ENCODE measurements around the gene CYTH3.
"Not testable (repeated sequence)": the region's sequence is repeated elsewhere in the genome, so short reads cannot be mapped to it uniquely, and the experiment has no call there.

The CYTH3 gene

DNA sequence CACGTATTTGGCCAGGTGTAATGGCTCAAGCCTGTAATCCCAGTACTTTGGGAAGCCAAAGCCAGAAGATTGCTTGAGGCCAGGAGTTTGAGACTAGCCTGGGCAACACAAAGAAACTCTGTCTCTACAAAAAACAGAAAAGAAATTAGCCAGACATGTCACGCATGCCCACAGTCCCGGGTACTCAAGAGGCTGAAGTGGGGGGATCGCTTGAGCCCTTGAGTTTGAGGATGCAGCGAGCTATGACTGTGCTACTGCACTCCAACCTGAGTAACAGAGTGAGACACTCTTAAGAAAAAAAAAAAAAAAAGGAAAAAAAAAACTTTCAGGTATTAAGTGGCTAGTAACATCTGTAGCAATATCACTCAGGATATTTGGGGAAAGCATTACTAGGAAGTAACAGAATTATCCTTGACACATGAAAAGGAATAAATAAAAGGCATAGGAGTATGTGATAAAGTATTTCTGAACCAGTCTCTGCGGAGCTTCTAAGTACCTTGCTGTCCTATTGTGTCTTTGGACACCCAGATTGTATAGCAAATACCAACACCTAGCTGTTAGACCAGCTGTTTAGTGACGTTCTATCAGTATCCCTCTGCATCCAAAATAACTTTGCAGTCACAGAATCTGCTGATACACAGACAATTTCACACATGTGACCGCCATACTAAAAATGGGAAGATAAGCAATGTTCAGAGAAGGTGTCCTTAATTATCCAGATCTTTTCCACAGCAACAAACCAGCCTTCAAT lies 74.4 kb downstream of the CYTH3 start:
- Histone ChIP-seq H3K4ac (ENCODE audit: low read length) (no peak overlapping the region), H3K23ac (ENCODE audit: low read depth, low read length, poor library complexity) (no peak overlapping the region)

DNA sequence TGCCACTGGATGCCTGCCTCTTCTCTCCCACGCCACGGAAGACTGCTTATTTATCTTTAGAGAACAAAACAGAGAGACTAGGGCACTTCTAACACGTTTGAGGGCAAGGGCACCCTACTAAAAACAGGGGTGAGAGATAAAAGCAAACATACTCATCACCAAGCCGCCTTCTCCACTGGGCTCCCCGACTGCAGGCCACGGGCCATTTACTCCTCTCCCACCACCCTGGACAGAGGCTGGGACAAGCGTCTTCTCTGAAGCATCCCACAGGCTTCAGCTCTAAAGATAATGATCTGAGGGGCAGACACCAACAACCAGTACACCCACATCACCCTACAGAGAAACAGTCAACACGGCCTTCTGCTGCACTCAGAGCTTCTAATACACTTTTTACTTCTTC lies 78.7 kb downstream of the CYTH3 start:
- no peaks in the 10 kb centered on the region for H3K27me3 ChIP-seq (ENCODE audit: control insufficient read depth in 3 of 3, insufficient read depth in 3 of 3, low read depth in 1 of 3, low read length in 3 of 3)
- no peak overlapping the region for H3K27ac ChIP-seq (replicated peaks; ENCODE audit: low read length)
- no peak overlapping the region for H2BK15ac ChIP-seq (ENCODE audit: low read length)
- H3K4me3 ChIP-seq (ENCODE audit: low read length in 2 of 2), result no peak overlapping the region
- H3K23ac ChIP-seq (ENCODE audit: low read depth, low read length, poor library complexity), result no peak overlapping the region
- no peak overlapping the region for H3K18ac ChIP-seq (ENCODE audit: low read length)
- no peaks in the 10 kb centered on the region for H3K79me1 ChIP-seq (ENCODE audit: low read depth, low read length)
- H2BK5ac ChIP-seq (ENCODE audit: low read length), result no peak overlapping the region
- no peak overlapping the region for H4K8ac ChIP-seq (ENCODE audit: low read depth, low read length)
- no peak overlapping the region for H3K9ac ChIP-seq (ENCODE audit: low read depth, low read length, poor library complexity)
- WGBS, 2 donors (ENCODE audit: extremely low coverage in 2 of 2, insufficient read length in 2 of 2, insufficient replicate concordance in 1 of 2), result no CpG with 5 or more reads among the region's 8 CpGs
- no peak overlapping the region for H2BK120ac ChIP-seq (ENCODE audit: low read depth, low read length)
- no peak overlapping the region for H3K4me2 ChIP-seq (ENCODE audit: insufficient read depth, low read length, poor library complexity, severe bottlenecking)
- H3K14ac ChIP-seq (ENCODE audit: low read length), result no peak overlapping the region
- H3K36me3 ChIP-seq (replicated peaks in 1 of 2; ENCODE audit: control insufficient read depth in 2 of 2, insufficient read depth in 2 of 2, low read length in 2 of 2), result peaks cover 0 to 6% of the 10 kb centered on the region in 2 donors
- H2BK12ac ChIP-seq (ENCODE audit: low read length), result no peak overlapping the region
- no peak overlapping the region for H2AK5ac ChIP-seq (ENCODE audit: low read depth, low read length)
- H4K91ac ChIP-seq (ENCODE audit: low read depth, low read length, poor library complexity), result no peak overlapping the region
- H3K4ac ChIP-seq (ENCODE audit: low read length), result no peak overlapping the region
- no peak for DNase-seq (ENCODE audit: low spot score)
- peaks cover 0 to 1% of the 10 kb centered on the region in 2 donors for H3K4me1 ChIP-seq (ENCODE audit: control insufficient read depth in 2 of 2, insufficient read depth in 1 of 2, low read depth in 1 of 2, low read length in 2 of 2)
- no peak overlapping the region for H2AFZ ChIP-seq (ENCODE audit: low read length)
- no peaks in the 10 kb centered on the region for H3K9me3 ChIP-seq (replicated peaks in 1 of 2; ENCODE audit: control insufficient read depth in 2 of 2, insufficient read depth in 1 of 2, low read depth in 1 of 2, low read length in 2 of 2)

More for the DNA sequence above, 74.4 kb downstream of the CYTH3 start:
- Histone ChIP-seq H3K9ac (ENCODE audit: low read depth, low read length, poor library complexity) (no peak overlapping the region), H2BK5ac (ENCODE audit: low read length) (no peak overlapping the region), H3K27ac (replicated peaks; ENCODE audit: low read length) (no peak overlapping the region), H2AFZ (ENCODE audit: low read length) (no peak overlapping the region), H2BK120ac (ENCODE audit: low read depth, low read length) (no peak overlapping the region), H4K91ac (ENCODE audit: low read depth, low read length, poor library complexity) (no peak overlapping the region), H3K4me1 (ENCODE audit: control insufficient read depth in 2 of 2, insufficient read depth in 1 of 2, low read depth in 1 of 2, low read length in 2 of 2) (peaks cover 0 to 3% of the 10 kb centered on the region in 2 donors), H3K36me3 (replicated peaks in 1 of 2; ENCODE audit: control insufficient read depth in 2 of 2, insufficient read depth in 2 of 2, low read length in 2 of 2) (no peaks in the 10 kb centered on the region), H3K4me3 (ENCODE audit: low read length in 2 of 2) (no peak overlapping the region), H3K14ac (ENCODE audit: low read length) (no peak overlapping the region), H4K8ac (ENCODE audit: low read depth, low read length) (no peak overlapping the region), H3K9me3 (replicated peaks in 1 of 2; ENCODE audit: control insufficient read depth in 2 of 2, insufficient read depth in 1 of 2, low read depth in 1 of 2, low read length in 2 of 2) (no peaks in the 10 kb centered on the region), H3K27me3 (ENCODE audit: control insufficient read depth in 3 of 3, insufficient read depth in 3 of 3, low read depth in 1 of 3, low read length in 3 of 3) (no peaks in the 10 kb centered on the region), H3K79me1 (ENCODE audit: low read depth, low read length) (no peaks in the 10 kb centered on the region), H2BK15ac (ENCODE audit: low read length) (no peak overlapping the region), H2BK12ac (ENCODE audit: low read length) (no peak overlapping the region), H2AK5ac (ENCODE audit: low read depth, low read length) (no peak overlapping the region), H3K18ac (ENCODE audit: low read length) (no peak overlapping the region), H3K4me2 (ENCODE audit: insufficient read depth, low read length, poor library complexity, severe bottlenecking) (no peak overlapping the region)
- no CpG with 5 or more reads among the region's 8 CpGs for WGBS, 2 donors (ENCODE audit: extremely low coverage in 2 of 2, insufficient read length in 2 of 2, insufficient replicate concordance in 1 of 2)
- no peak for DNase-seq (ENCODE audit: low spot score)

- H3K36me3 ChIP-seq (replicated peaks in 1 of 2; ENCODE audit: control insufficient read depth in 2 of 2, insufficient read depth in 2 of 2, low read length in 2 of 2), result peaks cover 0 to 12% of the 10 kb centered on the region in 2 donors
- H3K4me2 ChIP-seq (ENCODE audit: insufficient read depth, low read length, poor library complexity, severe bottlenecking); H3K27ac ChIP-seq (replicated peaks; ENCODE audit: low read length); H3K9ac ChIP-seq (ENCODE audit: low read depth, low read length, poor library complexity); H3K14ac ChIP-seq (ENCODE audit: low read length); H3K23ac ChIP-seq (ENCODE audit: low read depth, low read length, poor library complexity); H4K91ac ChIP-seq (ENCODE audit: low read depth, low read length, poor library complexity); H3K4me3 ChIP-seq (ENCODE audit: low read length in 2 of 2); H3K27me3 ChIP-seq (ENCODE audit: control insufficient read depth in 3 of 3, insufficient read depth in 3 of 3, low read depth in 1 of 3, low read length in 3 of 3); H2AFZ ChIP-seq (ENCODE audit: low read length); H3K4me1 ChIP-seq (ENCODE audit: control insufficient read depth in 2 of 2, insufficient read depth in 1 of 2, low read depth in 1 of 2, low read length in 2 of 2); H3K79me1 ChIP-seq (ENCODE audit: low read depth, low read length); H4K8ac ChIP-seq (ENCODE audit: low read depth, low read length); H3K18ac ChIP-seq (ENCODE audit: low read length); H3K4ac ChIP-seq (ENCODE audit: low read length); H2AK5ac ChIP-seq (ENCODE audit: low read depth, low read length); H2BK15ac ChIP-seq (ENCODE audit: low read length); H2BK120ac ChIP-seq (ENCODE audit: low read depth, low read length); DNase-seq (ENCODE audit: low spot score); H3K9me3 ChIP-seq (replicated peaks in 1 of 2; ENCODE audit: control insufficient read depth in 2 of 2, insufficient read depth in 1 of 2, low read depth in 1 of 2, low read length in 2 of 2); H2BK5ac ChIP-seq (ENCODE audit: low read length); H2BK12ac ChIP-seq (ENCODE audit: low read length): not testable (repeated sequence)
- no CpG with 5 or more reads among the region's 7 CpGs for WGBS, 2 donors (ENCODE audit: extremely low coverage in 2 of 2, insufficient read length in 2 of 2, insufficient replicate concordance in 1 of 2)
Observed at GRCh38 chr7:6190563-6190962, 81.9 kb downstream of the CYTH3 start.

GRCh38 chr7:6188389-6188788 lies 84.0 kb downstream of the CYTH3 start:
- H3K9me3 ChIP-seq (replicated peaks in 1 of 2; ENCODE audit: control insufficient read depth in 2 of 2, insufficient read depth in 1 of 2, low read depth in 1 of 2, low read length in 2 of 2), result no peaks in the 10 kb centered on the region
- no peak overlapping the region for H2BK5ac ChIP-seq (ENCODE audit: low read length)
- peaks cover 3 to 5% of the 10 kb centered on the region in 2 donors for H3K4me1 ChIP-seq (ENCODE audit: control insufficient read depth in 2 of 2, insufficient read depth in 1 of 2, low read depth in 1 of 2, low read length in 2 of 2)
- H2AFZ ChIP-seq (ENCODE audit: low read length), result no peak overlapping the region
- H3K4ac ChIP-seq (ENCODE audit: low read length), result no peak overlapping the region
- H2BK12ac ChIP-seq (ENCODE audit: low read length), result no peak overlapping the region
- H4K91ac ChIP-seq (ENCODE audit: low read depth, low read length, poor library complexity), result no peak overlapping the region
- no peak overlapping the region for H4K8ac ChIP-seq (ENCODE audit: low read depth, low read length)
- H3K18ac ChIP-seq (ENCODE audit: low read length), result no peak overlapping the region
- no peak overlapping the region for H3K14ac ChIP-seq (ENCODE audit: low read length)
- no peak for DNase-seq (ENCODE audit: low spot score)
- no peak overlapping the region for H2BK120ac ChIP-seq (ENCODE audit: low read depth, low read length)
- H3K27ac ChIP-seq (replicated peaks; ENCODE audit: low read length), result no peak overlapping the region
- WGBS, 2 donors (ENCODE audit: extremely low coverage in 2 of 2, insufficient read length in 2 of 2, insufficient replicate concordance in 1 of 2), result no CpG with 5 or more reads among the region's 5 CpGs
- H3K36me3 ChIP-seq (replicated peaks in 1 of 2; ENCODE audit: control insufficient read depth in 2 of 2, insufficient read depth in 2 of 2, low read length in 2 of 2), result peaks cover 0 to 12% of the 10 kb centered on the region in 2 donors
- no peaks in the 10 kb centered on the region for H3K27me3 ChIP-seq (ENCODE audit: control insufficient read depth in 3 of 3, insufficient read depth in 3 of 3, low read depth in 1 of 3, low read length in 3 of 3)
- no peak overlapping the region for H2BK15ac ChIP-seq (ENCODE audit: low read length)
- no peak overlapping the region for H3K23ac ChIP-seq (ENCODE audit: low read depth, low read length, poor library complexity)
- no peak overlapping the region for H3K9ac ChIP-seq (ENCODE audit: low read depth, low read length, poor library complexity)
- no peak overlapping the region for H3K4me2 ChIP-seq (ENCODE audit: insufficient read depth, low read length, poor library complexity, severe bottlenecking)
- no peaks in the 10 kb centered on the region for H3K79me1 ChIP-seq (ENCODE audit: low read depth, low read length)
- H3K4me3 ChIP-seq (ENCODE audit: low read length in 2 of 2), result no peak overlapping the region
- no peak overlapping the region for H2AK5ac ChIP-seq (ENCODE audit: low read depth, low read length)
